Upper lobe of left lung (tissue), 6 donors: ENCODE data around the gene KNOP1. TPM values are rescaled to one million over a fixed set of nuclear protein-coding genes. Genes with fewer than 3 reads are reported as not detected.

ENCODE experiments used
- ATAC-seq, 2 donors: fragments of 200-7000 bp; cut with Tn5 transposase; one replicate each; pipeline ENCODE4 v1.9.1; 2022; ENCODE audit warnings: mild to moderate bottlenecking in 2 of 2, moderate library complexity in 2 of 2; ENCODE audit not compliant: low FRiP score in 2 of 2
- DNase-seq, 2 donors: peaks; one replicate each; pipeline ENCODE4 v3.0.0-alpha.2; 2019 to 2020
- H3K27ac ChIP-seq, 4 donors: fragments of 200-600 bp; sonication (generic); one replicate each; pipeline ENCODE4 v1.5.1; 2016 to 2019
- H3K27me3 ChIP-seq, 4 donors: fragments of 200-600 bp; sonication (generic); one replicate each; pipeline ENCODE4 v1.5.1; 2017 to 2019
- H3K36me3 ChIP-seq, 4 donors: fragments of 200-600 bp; sonication (generic); one replicate each; pipeline ENCODE4 v1.5.1; 2016 to 2019
- H3K4me1 ChIP-seq, 4 donors: fragments of 200-600 bp; sonication (generic); one replicate each; pipeline ENCODE4 v1.5.1; 2018 to 2019
- H3K4me3 ChIP-seq, 4 donors: fragments of 200-600 bp; sonication (generic); one replicate each; pipeline ENCODE4 v1.5.1; 2017 to 2019; ENCODE audit warnings: mild to moderate bottlenecking in 2 of 4, moderate library complexity in 1 of 4
- H3K9me3 ChIP-seq, 4 donors: fragments of 200-600 bp; sonication (generic); one replicate each; pipeline ENCODE4 v1.5.1; 2018 to 2019
- CTCF ChIP-seq, 6 experiments: fragments of 450-650 bp in 4 of 6; fragments of 200-600 bp in 2 of 6; sonication (generic) in 2 of 6; IDR thresholded peaks; one replicate each; pipeline ENCODE4 v1.5.1; 2016 to 2019; ENCODE audit warnings: antibody characterized with exemption in 6 of 6
- EP300 ChIP-seq, 4 donors: sonication (generic); formaldehyde crosslinking; IDR thresholded peaks; one replicate each; pipeline ENCODE4 v1.5.1; 2017; ENCODE audit warnings: antibody characterized with exemption in 4 of 4, control low read depth in 2 of 4
- POLR2A ChIP-seq, 4 donors: fragments of 450-650 bp; IDR thresholded peaks; one replicate each; pipeline ENCODE4 v1.5.1; 2016 to 2017; ENCODE audit warnings: antibody characterized with exemption in 4 of 4, mild to moderate bottlenecking in 2 of 4
- POLR2AphosphoS5 ChIP-seq, 2 donors: sonication (generic); formaldehyde crosslinking; IDR thresholded peaks; one replicate each; pipeline ENCODE4 v1.5.1; 2017; ENCODE audit warnings: antibody characterized with exemption in 2 of 2
- WGBS, 2 donors: methylation state at CpG; one replicate each; pipeline ENCODE4 v1.1.5; 2017 to 2018; 5-methylcytosine and 5-hydroxymethylcytosine counted together
- total RNA-seq, 6 donors: library from RNA; depleted of rRNA in 4 of 6; stranded (reverse); fragments of >200 nt in 4 of 6; gene quantifications; one replicate each; pipeline versions ENCODE4 v1.1.0 to v1.2.1, GENCODE V29; 2016 to 2021
- donor health status: DM: no; HTN: no; CAD: no; lungs with moderate emphysema.
- donor health status: DM: no; HTN: yes; CAD: no; lungs with severe emphysema.

Gene KNOP1
- total RNA-seq, 6 donors from 2014 or later = 4.4 to 23.3 (median 12.1) TPM

- Histone ChIP-seq H3K36me3 (no peaks in the 10 kb centered on the region), H3K27me3 (no peaks in the 10 kb centered on the region), H3K9me3 (no peaks in the 10 kb centered on the region), H3K4me1 (peaks cover 0 to 3% (median 0%) of the 10 kb centered on the region in 4 donors), H3K4me3 (no peak overlapping the region), H3K27ac (no peak overlapping the region)
- whole genome bisulfite sequencing, 2 donors = 91 to 96% methylated on average over 4 of the region's 4 CpGs
- TF ChIP-seq POLR2A (IDR thresholded peaks at IDR 0.05) = no peak
- no peak for TF ChIP-seq EP300 (IDR thresholded peaks at IDR 0.05)
- TF ChIP-seq POLR2AphosphoS5 (IDR thresholded peaks at IDR 0.05) = no peak
- no peak for TF ChIP-seq CTCF (IDR thresholded peaks at IDR 0.05)
- DNase-seq (no peak), ATAC-seq (no peak)
These were observed 31.6 kb upstream of the KNOP1 start for GRCh38 chr16:19749571-19750080.

- Histone ChIP-seq H3K4me1 (peaks cover 0 to 3% (median 0%) of the 10 kb centered on the region in 4 donors), H3K27ac (no peak overlapping the region)
These were observed 30.6 kb upstream of the KNOP1 start for GRCh38 chr16:19748389-19749168.

GRCh38 chr16:19746561-19746960 is 28.5 kb upstream of the KNOP1 start:
- Histone ChIP-seq H3K27ac (peak overlapping the region in 1 of 4 donors; percentile 31), H3K27me3 (no peaks in the 10 kb centered on the region), H3K4me3 (no peak overlapping the region), H3K36me3 (no peaks in the 10 kb centered on the region), H3K9me3 (no peaks in the 10 kb centered on the region), H3K4me1 (peaks cover 0 to 3% (median 0%) of the 10 kb centered on the region in 4 donors)
- DNase-seq (no peak), ATAC-seq (no peak)
- TF ChIP-seq POLR2AphosphoS5 (IDR thresholded peaks at IDR 0.05) (no peak), POLR2A (IDR thresholded peaks at IDR 0.05) (no peak), EP300 (IDR thresholded peaks at IDR 0.05) (no peak), CTCF (IDR thresholded peaks at IDR 0.05) (no peak)
- 25 to 35% methylated on average over 4 of the region's 4 CpGs for WGBS, 2 donors

More at GRCh38 chr16:19748389-19749168, 30.6 kb upstream of the KNOP1 start:
- no peaks in the 10 kb centered on the region for H3K36me3 ChIP-seq
- TF ChIP-seq POLR2AphosphoS5 (IDR thresholded peaks at IDR 0.05) (no peak), POLR2A (IDR thresholded peaks at IDR 0.05) (no peak), EP300 (IDR thresholded peaks at IDR 0.05) (no peak), CTCF (IDR thresholded peaks at IDR 0.05) (no peak)
- WGBS, 2 donors = 60 to 65% methylated on average over 2 of the region's 2 CpGs
- no peak overlapping the region for H3K4me3 ChIP-seq
- H3K27me3 ChIP-seq = no peaks in the 10 kb centered on the region
- ATAC-seq = no peak
- DNase-seq = no peak
- no peaks in the 10 kb centered on the region for H3K9me3 ChIP-seq

- TF ChIP-seq EP300 (IDR thresholded peaks at IDR 0.05) (no peak), POLR2A (IDR thresholded peaks at IDR 0.05) (no peak), CTCF (IDR thresholded peaks at IDR 0.05) (no peak), POLR2AphosphoS5 (IDR thresholded peaks at IDR 0.05) (no peak)
- no peaks in the 10 kb centered on the region for H3K36me3 ChIP-seq
- DNase-seq (no peak), ATAC-seq (no peak)
- H3K4me1 ChIP-seq = peaks cover 0 to 3% (median 0%) of the 10 kb centered on the region in 4 donors
- H3K27ac ChIP-seq = no peak overlapping the region
- no peaks in the 10 kb centered on the region for H3K9me3 ChIP-seq
- H3K4me3 ChIP-seq = no peak overlapping the region
- no peaks in the 10 kb centered on the region for H3K27me3 ChIP-seq
- WGBS, 2 donors = 93 to 94% methylated on average over 8 to 9 of the region's 9 CpGs
These were observed 27.4 kb upstream of the KNOP1 start for GRCh38 chr16:19745286-19746010.
